Astrocyte (in vitro differentiated cells and primary cell): ENCODE data around the gene RIOK3. TPM values are rescaled to one million over a fixed set of nuclear protein-coding genes. Genes with fewer than 3 reads are reported as not detected.

Experiments used
- DNase-seq: peaks from one replicate; pipeline ENCODE4 v3.0.0-alpha.2; 2010; ENCODE audit warnings: low read depth
- FAIRE-seq: peaks from 2 replicates; lab custom pipeline; 2011; peaks lifted over from hg19 to GRCh38; lab: Jason Lieb, UNC
- H2AFZ ChIP-seq: 2 replicates; pipeline ENCODE4 v1.6.0; 2012; ENCODE audit warnings: low read depth, low read length, inconsistent platforms
- H3K27ac ChIP-seq: 2 replicates; pipeline ENCODE4 v1.5.1; 2011; ENCODE audit warnings: low read depth, low read length, inconsistent platforms
- H3K27me3 ChIP-seq: 2 replicates; pipeline ENCODE4 v1.6.0; 2011; ENCODE audit warnings: low read length, inconsistent platforms; ENCODE audit not compliant: insufficient read depth
- H3K36me3 ChIP-seq: 2 replicates; pipeline ENCODE4 v1.5.1; 2011; ENCODE audit warnings: low read length, inconsistent platforms; ENCODE audit not compliant: insufficient read depth
- H3K4me1 ChIP-seq: 2 replicates; pipeline ENCODE4 v1.5.1; 2011; ENCODE audit warnings: low read length, inconsistent platforms; ENCODE audit not compliant: insufficient read depth
- H3K4me2 ChIP-seq: 2 replicates; pipeline ENCODE4 v1.6.0; 2012; ENCODE audit warnings: low read length, inconsistent platforms
- H3K4me3 ChIP-seq: 2 replicates; pipeline ENCODE4 v1.5.1; 2011; ENCODE audit warnings: low read depth, mild to moderate bottlenecking, low read length, inconsistent platforms; ENCODE audit not compliant: insufficient read depth
- H3K79me2 ChIP-seq: 2 replicates; pipeline ENCODE4 v1.6.0; 2012; ENCODE audit warnings: mild to moderate bottlenecking, low read length, inconsistent platforms; ENCODE audit not compliant: insufficient read depth
- H3K9ac ChIP-seq: 2 replicates; pipeline ENCODE4 v1.6.0; 2012; ENCODE audit warnings: mild to moderate bottlenecking, low read length, inconsistent platforms
- H3K9me3 ChIP-seq: 2 replicates; pipeline ENCODE4 v1.5.1; 2012; ENCODE audit warnings: low read depth, mild to moderate bottlenecking, low read length, inconsistent platforms; ENCODE audit not compliant: insufficient read depth
- H4K20me1 ChIP-seq: 2 replicates; pipeline ENCODE4 v1.6.0; 2012; ENCODE audit warnings: low read length, inconsistent platforms; ENCODE audit not compliant: insufficient read depth
- H3K27ac Mint-ChIP-seq: one replicate; pipeline ENCODE4 v1.8.0; 2021; ENCODE audit warnings: mild to moderate bottlenecking, mixed read lengths; ENCODE audit not compliant: unreplicated experiment
- H3K27me3 Mint-ChIP-seq: one replicate; pipeline ENCODE4 v1.8.0; 2021; ENCODE audit warnings: low read depth, mixed read lengths; ENCODE audit not compliant: unreplicated experiment
- H3K36me3 Mint-ChIP-seq: one replicate; pipeline ENCODE4 v1.8.0; 2021; ENCODE audit warnings: low read depth, mixed read lengths; ENCODE audit not compliant: unreplicated experiment
- H3K4me1 Mint-ChIP-seq: one replicate; pipeline ENCODE4 v1.8.0; 2021; ENCODE audit warnings: low read depth, mixed read lengths; ENCODE audit not compliant: unreplicated experiment
- H3K4me3 Mint-ChIP-seq: one replicate; pipeline ENCODE4 v1.8.0; 2021; ENCODE audit warnings: mild to moderate bottlenecking, moderate library complexity, mixed read lengths; ENCODE audit not compliant: unreplicated experiment
- H3K9me3 Mint-ChIP-seq: one replicate; pipeline ENCODE4 v1.8.0; 2021; ENCODE audit warnings: mild to moderate bottlenecking, mixed read lengths; ENCODE audit not compliant: unreplicated experiment
- EZH2 ChIP-seq: IDR thresholded peaks from 2 replicates; pipeline ENCODE4 v1.6.1; 2012; ENCODE audit warnings: mild to moderate bottlenecking, low read length, inconsistent platforms; ENCODE audit not compliant: insufficient read depth
- total RNA-seq: library from RNA; stranded (reverse); gene quantifications from 2 replicates; pipeline ENCODE4 v1.2.1, GENCODE V29; 2021
- TF ChIP-seq, protein P1 (sequence below): IDR thresholded peaks from 2 replicates; pipeline ENCODE4 v1.5.1; 2011; ENCODE audit warnings: low read depth, mild to moderate bottlenecking, inconsistent platforms, low read length, moderate library complexity; ENCODE audit not compliant: insufficient read depth

RIOK3 gene
- total RNA-seq, 1 donor from 2014 or later: 96.0 TPM

DNA sequence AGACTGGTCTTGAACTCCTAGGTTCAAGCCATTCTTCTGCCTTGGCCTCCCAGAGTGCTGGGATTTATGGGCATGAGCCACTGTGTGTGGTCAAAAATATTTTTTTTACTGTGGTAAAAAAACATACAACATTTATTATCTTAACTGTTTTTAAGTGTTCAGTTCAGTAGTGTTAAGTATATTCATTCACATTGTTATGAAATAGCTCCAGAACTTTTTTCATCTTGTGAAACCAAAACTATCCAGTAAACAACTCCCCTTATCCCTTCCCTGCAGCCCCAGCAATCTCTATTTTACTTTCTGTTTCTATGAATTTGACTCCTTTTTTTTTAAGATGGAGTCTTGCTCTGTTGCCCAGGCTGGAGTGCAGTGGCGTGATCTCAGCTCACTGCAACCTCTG is 59.6 kb downstream of the RIOK3 start:
- Mint-ChIP-seq H3K27ac (no peak overlapping the region), H3K4me3 (no peak overlapping the region), H3K36me3 (peaks cover 17% of the 10 kb centered on the region), H3K4me1 (peaks cover 3% of the 10 kb centered on the region), H3K9me3 (no peaks in the 10 kb centered on the region), H3K27me3 (no peaks in the 10 kb centered on the region)
- DNase-seq: no peak
- no peaks in the 10 kb centered on the region for H3K9me3 ChIP-seq
- H3K79me2 ChIP-seq: peaks cover 5% of the 10 kb centered on the region
- H3K27me3 ChIP-seq: no peaks in the 10 kb centered on the region
- FAIRE-seq: no peak
- H3K4me1 ChIP-seq: no peaks in the 10 kb centered on the region
- H4K20me1 ChIP-seq: peaks cover 10% of the 10 kb centered on the region
- H3K4me3 ChIP-seq: no peak overlapping the region
- TF ChIP-seq, protein P1, sequence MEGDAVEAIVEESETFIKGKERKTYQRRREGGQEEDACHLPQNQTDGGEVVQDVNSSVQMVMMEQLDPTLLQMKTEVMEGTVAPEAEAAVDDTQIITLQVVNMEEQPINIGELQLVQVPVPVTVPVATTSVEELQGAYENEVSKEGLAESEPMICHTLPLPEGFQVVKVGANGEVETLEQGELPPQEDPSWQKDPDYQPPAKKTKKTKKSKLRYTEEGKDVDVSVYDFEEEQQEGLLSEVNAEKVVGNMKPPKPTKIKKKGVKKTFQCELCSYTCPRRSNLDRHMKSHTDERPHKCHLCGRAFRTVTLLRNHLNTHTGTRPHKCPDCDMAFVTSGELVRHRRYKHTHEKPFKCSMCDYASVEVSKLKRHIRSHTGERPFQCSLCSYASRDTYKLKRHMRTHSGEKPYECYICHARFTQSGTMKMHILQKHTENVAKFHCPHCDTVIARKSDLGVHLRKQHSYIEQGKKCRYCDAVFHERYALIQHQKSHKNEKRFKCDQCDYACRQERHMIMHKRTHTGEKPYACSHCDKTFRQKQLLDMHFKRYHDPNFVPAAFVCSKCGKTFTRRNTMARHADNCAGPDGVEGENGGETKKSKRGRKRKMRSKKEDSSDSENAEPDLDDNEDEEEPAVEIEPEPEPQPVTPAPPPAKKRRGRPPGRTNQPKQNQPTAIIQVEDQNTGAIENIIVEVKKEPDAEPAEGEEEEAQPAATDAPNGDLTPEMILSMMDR: no peak
- TF ChIP-seq EZH2: no peak
- peaks cover 19% of the 10 kb centered on the region for H3K36me3 ChIP-seq
- H3K9ac ChIP-seq: no peak overlapping the region
- no peak overlapping the region for H3K4me2 ChIP-seq
- no peak overlapping the region for H2AFZ ChIP-seq
- H3K27ac ChIP-seq: no peak overlapping the region

DNA sequence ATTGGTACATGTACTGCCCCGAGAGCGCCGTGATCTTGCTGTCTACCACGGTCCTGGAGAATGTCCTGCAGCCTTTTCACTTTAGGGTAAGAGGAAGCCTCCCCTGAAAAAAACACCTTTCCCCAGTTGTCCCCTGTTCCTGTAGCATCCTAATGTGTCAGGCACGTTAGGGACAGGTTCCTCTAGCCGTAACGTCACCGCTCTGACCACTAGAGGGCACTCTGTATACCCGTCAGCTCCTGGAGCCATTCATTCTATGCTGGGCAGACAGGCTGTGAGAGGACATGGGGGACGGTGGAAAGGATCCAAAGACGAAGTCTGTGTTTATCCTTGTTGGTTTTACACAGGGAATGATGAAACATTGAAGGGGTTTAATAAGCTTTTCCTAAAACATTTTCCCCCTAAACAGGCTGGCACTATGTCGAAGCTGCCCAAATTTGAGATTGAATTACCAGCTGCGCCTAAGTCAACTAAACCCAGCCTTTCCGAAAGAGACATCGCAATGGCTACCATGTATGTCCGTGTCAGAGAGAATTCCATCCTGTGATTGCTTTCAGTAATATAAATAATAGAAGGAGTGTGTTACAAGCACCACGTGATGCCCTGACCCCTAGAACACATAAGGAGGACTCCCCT is 62.9 kb downstream of the RIOK3 start:
- H3K4me1 ChIP-seq: no peaks in the 10 kb centered on the region
- no peaks in the 10 kb centered on the region for H4K20me1 ChIP-seq
- H3K36me3 ChIP-seq: peaks cover 17% of the 10 kb centered on the region
- no peaks in the 10 kb centered on the region for H3K79me2 ChIP-seq
- no peak overlapping the region for H3K9ac ChIP-seq
- H3K36me3 Mint-ChIP-seq: peaks cover 22% of the 10 kb centered on the region
- H3K27me3 Mint-ChIP-seq: no peaks in the 10 kb centered on the region
- no peak overlapping the region for H3K4me3 ChIP-seq
- FAIRE-seq (no peak), DNase-seq (peak; percentile 43)
- peaks cover 3% of the 10 kb centered on the region for H3K4me1 Mint-ChIP-seq
- H3K4me2 ChIP-seq: no peak overlapping the region
- no peak overlapping the region for H3K27ac ChIP-seq
- H3K27me3 ChIP-seq: no peaks in the 10 kb centered on the region
- H2AFZ ChIP-seq: no peak overlapping the region
- H3K27ac Mint-ChIP-seq: no peak overlapping the region
- no peak overlapping the region for H3K4me3 Mint-ChIP-seq
- no peaks in the 10 kb centered on the region for H3K9me3 ChIP-seq
- TF ChIP-seq, protein P1: peak; percentile 93
- no peak for TF ChIP-seq EZH2
- no peaks in the 10 kb centered on the region for H3K9me3 Mint-ChIP-seq

DNA sequence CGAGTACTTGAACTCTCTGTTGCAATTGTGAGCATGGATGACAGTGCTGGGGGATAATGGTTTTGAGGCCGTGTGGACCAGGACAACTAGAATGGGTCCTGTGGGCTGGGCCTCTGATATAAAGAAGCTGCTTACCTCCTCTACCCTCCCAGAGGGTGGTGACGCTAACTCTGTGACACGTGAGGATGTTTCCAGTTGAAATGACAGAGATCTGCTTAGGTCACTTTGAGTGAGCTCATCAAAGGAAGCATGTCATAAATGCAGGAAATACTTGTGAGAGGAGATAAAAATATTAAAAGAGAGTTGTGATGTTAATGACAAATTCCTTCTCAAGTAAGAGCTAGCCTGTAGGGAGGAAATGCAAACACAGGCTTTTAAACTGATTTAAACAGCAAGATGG is 66.6 kb downstream of the RIOK3 start:
- Histone ChIP-seq H3K27ac (no peak overlapping the region), H3K9ac (no peak overlapping the region), H3K27me3 (no peaks in the 10 kb centered on the region), H3K4me2 (no peak overlapping the region), H4K20me1 (peaks cover 9% of the 10 kb centered on the region), H3K79me2 (no peaks in the 10 kb centered on the region), H3K4me1 (peaks cover 8% of the 10 kb centered on the region), H3K36me3 (peaks cover 24% of the 10 kb centered on the region), H3K9me3 (no peaks in the 10 kb centered on the region), H3K4me3 (no peak overlapping the region), H2AFZ (no peak overlapping the region)
- Mint-ChIP-seq H3K4me3 (no peak overlapping the region), H3K36me3 (peaks cover 24% of the 10 kb centered on the region), H3K27ac (no peak overlapping the region), H3K9me3 (no peaks in the 10 kb centered on the region), H3K4me1 (peaks cover 14% of the 10 kb centered on the region), H3K27me3 (no peaks in the 10 kb centered on the region)
- DNase-seq: no peak
- TF ChIP-seq, protein P1: no peak
- TF ChIP-seq EZH2: no peak
- no peak for FAIRE-seq
